Measurements from ENCODE around the gene ERGIC2.
"Not testable (repeated sequence)": the region's sequence is repeated elsewhere in the genome, so short reads cannot be mapped to it uniquely, and the experiment has no call there.

ERGIC2 gene

DNA sequence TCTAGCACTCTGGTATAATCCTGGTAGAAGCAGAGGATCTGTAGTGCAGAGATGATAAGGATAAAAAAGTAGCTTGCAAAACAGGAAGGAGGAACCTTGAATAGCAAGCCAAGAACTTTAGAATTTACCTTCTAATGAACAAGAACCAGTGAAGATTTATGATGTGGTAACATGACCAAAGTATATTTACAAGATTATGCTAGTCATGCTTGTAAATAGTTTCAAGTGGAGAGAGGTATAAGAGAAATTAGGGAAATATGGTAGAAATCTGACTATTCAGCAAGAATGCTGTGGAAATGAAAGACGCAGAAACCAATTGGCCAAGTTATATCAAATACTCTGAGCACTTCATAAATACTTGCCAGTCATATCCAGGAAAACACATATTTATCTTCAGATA, 47.8 kb downstream of the ERGIC2 start:
- no peak for ATAC-seq
- no peaks in the 10 kb centered on the region for H3K27me3 Mint-ChIP-seq

DNA sequence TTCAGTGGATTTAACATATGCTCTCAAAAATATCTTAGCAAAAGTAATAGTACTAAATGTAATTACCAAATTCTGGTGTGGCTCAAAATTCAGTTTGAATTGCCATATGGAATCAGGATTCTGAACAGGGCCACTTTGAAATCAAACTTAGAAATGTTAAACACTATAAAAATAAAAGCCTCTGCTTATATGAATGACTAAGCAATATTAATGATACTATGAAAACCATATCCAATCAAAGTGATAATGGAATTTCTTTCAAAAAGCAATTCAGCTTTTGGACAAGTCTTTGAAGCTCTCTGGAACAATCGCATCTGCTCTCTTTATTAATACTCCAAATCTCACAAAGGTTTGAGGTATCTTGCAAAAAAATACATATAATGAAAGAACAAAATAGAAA, 51.6 kb downstream of the ERGIC2 start:
- no peak overlapping the region for H3K27ac Mint-ChIP-seq
- H3K27me3 Mint-ChIP-seq: no peaks in the 10 kb centered on the region
- no peak overlapping the region for H3K4me3 Mint-ChIP-seq
- peaks cover 35% of the 10 kb centered on the region for H3K36me3 Mint-ChIP-seq
- no peaks in the 10 kb centered on the region for H3K4me1 Mint-ChIP-seq
- no peaks in the 10 kb centered on the region for H3K9me3 Mint-ChIP-seq
- no peak for ATAC-seq

More for the DNA sequence above, 47.8 kb downstream of the ERGIC2 start:
- Mint-ChIP-seq H3K36me3 (peaks cover 18% of the 10 kb centered on the region), H3K4me1 (no peaks in the 10 kb centered on the region), H3K27ac (no peak overlapping the region), H3K9me3 (no peaks in the 10 kb centered on the region), H3K4me3 (no peak overlapping the region)

DNA sequence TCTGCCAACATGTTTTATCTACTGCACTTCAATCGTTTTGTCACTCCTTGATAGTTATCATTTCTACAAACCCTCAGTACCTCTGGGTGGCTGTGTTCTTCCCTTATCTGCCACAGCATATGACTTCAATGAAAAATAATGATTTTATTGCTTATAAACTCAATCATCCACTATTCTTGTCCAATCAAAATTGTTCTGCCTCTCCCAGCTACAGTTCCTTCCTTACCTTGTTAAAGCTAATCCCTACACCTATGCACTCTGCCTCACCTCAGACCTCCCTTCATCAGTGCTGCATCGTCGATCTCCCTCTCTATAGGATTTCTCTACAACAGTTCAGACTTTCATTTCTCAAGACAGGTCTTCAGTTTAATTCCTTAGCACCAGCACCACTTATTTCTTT, 58.8 kb downstream of the ERGIC2 start:
- ATAC-seq: no peak
- Mint-ChIP-seq H3K27ac (no peak overlapping the region), H3K9me3 (peaks cover 2% of the 10 kb centered on the region), H3K27me3 (no peaks in the 10 kb centered on the region), H3K4me1 (peaks cover 11% of the 10 kb centered on the region), H3K36me3 (peaks cover 42% of the 10 kb centered on the region), H3K4me3 (no peak overlapping the region)

DNA sequence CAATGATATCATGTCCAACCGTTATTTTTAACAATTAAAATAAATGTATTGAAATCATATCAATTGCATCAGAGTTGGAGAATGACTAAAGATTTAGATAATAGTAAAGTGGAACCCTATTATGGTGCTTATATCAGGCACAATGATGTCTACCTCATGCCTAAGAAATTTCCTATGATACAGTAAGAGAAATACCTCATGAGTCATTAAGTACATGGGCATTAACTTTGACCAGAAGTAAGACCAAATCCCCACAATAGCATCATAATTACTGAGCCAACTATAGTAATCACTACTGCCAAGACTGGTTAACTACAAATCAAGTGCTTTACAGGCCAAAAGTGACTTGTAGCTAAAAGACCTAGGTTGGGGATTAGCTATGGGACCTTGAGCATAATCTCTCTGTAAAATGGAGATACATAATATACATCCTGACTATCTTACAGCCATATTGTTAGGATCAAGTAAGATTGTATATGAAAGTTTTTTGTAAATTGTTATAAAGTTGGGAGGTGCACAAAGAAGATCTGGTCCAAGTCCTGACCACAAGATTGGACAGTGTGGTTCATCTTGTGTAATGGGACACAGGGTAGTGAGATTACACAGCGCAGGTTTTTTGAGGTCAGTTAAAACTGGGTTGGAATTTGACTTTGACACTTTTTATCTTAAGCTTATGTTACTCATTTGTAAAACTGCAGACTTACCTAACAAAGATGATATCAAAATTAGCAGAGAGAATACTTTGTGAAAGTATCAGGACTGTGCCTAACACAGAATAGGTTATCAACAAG, 60.5 kb downstream of the ERGIC2 start:
- Mint-ChIP-seq H3K9me3 (peaks cover 2% of the 10 kb centered on the region), H3K27me3 (no peaks in the 10 kb centered on the region), H3K4me3 (no peak overlapping the region), H3K4me1 (peaks cover 11% of the 10 kb centered on the region), H3K27ac (no peak overlapping the region), H3K36me3 (peaks cover 30% of the 10 kb centered on the region)
- no peak for ATAC-seq

DNA sequence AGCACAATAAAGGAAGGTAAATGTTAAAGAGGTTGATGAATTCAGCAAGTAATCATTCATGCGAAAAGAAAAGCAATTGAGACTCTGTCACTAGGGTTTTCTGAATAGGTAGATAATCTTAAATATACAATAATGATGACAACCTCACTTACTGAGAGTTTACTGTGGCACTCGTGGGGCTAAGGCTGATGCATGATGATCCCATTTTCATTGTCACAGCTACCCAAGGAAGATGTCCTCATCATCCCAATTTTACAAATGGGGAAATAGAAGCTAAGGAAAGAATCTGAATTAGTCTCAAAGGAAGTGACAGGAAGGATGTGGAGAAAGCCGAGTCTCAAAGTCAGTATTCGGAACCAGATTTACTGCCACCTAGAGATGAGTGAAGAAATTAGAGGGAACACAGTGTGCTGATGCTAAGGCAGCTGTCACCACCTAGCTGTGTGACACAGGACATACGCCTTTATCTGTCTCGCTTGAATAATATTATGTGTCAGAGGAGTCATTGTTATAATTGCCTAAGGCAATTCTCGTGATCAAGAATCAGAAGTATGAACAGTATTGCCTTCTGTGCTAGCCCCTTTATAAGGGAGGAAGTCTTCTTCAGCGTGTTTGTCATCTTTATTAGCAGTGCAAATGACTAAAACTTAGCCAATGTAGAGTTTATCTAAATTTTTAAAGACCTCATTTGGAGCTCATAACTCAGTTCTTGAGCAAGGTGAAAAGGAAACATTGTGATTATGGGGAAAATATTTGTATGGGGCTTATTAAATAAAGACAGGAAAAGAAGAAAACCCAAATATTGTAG, 63.2 kb downstream of the ERGIC2 start:
- H3K4me3 Mint-ChIP-seq: no peak overlapping the region
- peaks cover 11% of the 10 kb centered on the region for H3K4me1 Mint-ChIP-seq
- H3K36me3 Mint-ChIP-seq: peaks cover 14% of the 10 kb centered on the region
- H3K9me3 Mint-ChIP-seq: no peaks in the 10 kb centered on the region
- peak; percentile 90 for ATAC-seq
- H3K27ac Mint-ChIP-seq: no peak overlapping the region
- H3K27me3 Mint-ChIP-seq: no peaks in the 10 kb centered on the region

DNA sequence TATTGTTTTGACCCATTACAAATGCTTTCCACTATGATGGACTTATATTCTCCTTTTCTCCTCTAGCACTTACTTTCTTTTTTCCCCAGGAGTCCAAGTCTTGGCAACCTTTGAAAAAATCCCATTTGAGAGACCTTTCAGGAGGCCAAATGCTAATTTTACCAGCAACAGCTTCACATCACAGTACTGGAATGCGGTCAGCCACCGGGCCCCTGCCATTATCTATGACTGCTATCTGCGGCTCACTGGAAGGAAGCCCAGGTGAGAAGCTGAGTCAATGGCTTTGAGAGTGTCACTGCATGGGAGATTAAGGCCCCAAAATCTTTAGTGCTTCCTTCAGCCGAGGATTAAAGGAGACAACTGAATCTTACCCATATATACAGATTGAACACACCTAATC, 64.2 kb downstream of the ERGIC2 start:
- H3K9me3 Mint-ChIP-seq: no peaks in the 10 kb centered on the region
- H3K4me1 Mint-ChIP-seq: peaks cover 11% of the 10 kb centered on the region
- H3K4me3 Mint-ChIP-seq: no peak overlapping the region
- H3K27ac Mint-ChIP-seq: no peak overlapping the region
- H3K36me3 Mint-ChIP-seq: peaks cover 5% of the 10 kb centered on the region
- no peak for ATAC-seq
- no peaks in the 10 kb centered on the region for H3K27me3 Mint-ChIP-seq

DNA sequence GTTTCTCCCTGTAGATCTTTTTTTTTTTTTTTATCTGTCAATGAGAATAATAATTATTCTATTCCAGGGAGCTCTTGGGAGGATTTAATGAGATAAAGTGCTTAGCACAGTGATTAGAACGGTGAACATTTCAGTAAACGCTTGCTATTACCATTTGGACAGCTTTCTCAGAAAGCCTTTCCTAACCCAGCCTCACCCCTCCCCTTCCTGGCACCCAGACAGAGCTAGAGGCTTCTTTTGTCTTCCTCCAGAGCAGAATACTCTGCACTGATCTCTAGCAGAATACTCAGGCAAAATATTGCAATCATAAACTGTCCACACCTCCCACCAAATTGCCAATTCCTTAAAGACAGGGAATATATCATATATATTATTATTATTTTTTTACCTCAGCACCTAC, 66.6 kb downstream of the ERGIC2 start:
- H3K27ac Mint-ChIP-seq: no peak overlapping the region
- H3K4me3 Mint-ChIP-seq: no peak overlapping the region
- no peaks in the 10 kb centered on the region for H3K27me3 Mint-ChIP-seq
- no peak for ATAC-seq
- H3K4me1 Mint-ChIP-seq: peaks cover 11% of the 10 kb centered on the region
- peaks cover 5% of the 10 kb centered on the region for H3K36me3 Mint-ChIP-seq
- no peaks in the 10 kb centered on the region for H3K9me3 Mint-ChIP-seq

DNA sequence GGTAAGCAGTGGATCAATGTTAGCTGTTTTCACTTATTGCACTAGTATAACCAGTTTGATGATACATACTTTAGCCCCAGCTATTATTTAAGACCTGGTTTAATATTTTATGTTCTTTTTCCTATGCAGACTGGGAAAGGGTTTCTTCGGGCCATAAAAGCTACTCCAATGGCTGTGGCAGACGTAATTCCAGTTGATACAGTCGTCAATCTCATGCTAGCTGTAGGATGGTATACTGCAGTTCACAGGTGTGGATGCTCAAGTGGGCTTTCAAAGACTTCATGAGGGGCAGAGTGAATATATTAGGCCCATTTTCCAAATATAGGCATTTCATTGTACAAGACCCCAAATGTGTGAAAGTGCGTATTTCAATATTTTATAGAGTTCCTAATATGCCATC, 70.1 kb downstream of the ERGIC2 start:
- Mint-ChIP-seq H3K9me3 (no peaks in the 10 kb centered on the region), H3K4me1 (no peaks in the 10 kb centered on the region), H3K27me3 (no peaks in the 10 kb centered on the region)

DNA sequence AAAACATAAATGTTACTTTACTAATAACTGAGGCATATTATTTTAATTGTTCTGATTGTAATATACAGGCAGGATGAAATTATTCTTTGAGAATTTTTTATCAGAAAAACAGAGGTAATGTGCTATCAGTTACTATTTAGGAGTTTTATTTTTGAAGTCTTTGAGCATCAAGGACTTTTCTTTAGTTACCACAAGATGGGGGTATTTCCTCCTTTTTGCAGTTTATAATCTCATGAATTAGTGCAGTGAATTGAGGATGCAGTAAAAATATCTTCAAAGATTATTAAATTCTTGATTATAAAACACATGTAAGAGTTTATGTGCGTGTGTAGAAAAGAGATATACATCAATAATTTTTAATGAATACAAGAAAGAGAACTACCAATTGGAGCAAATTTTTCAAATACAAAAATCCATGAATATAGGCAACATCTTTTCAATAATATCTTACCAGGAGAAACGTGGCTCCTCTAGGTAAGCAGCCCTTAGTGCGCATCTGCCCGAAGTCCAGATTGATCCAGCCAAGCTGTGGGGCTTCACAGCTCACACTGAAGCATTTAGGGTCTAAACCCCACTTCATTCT, 71.6 kb downstream of the ERGIC2 start:
- Mint-ChIP-seq H3K4me1 (no peaks in the 10 kb centered on the region), H3K9me3 (no peaks in the 10 kb centered on the region), H3K4me3 (no peak overlapping the region), H3K27me3 (no peaks in the 10 kb centered on the region), H3K27ac (no peak overlapping the region), H3K36me3 (peaks cover 5% of the 10 kb centered on the region)
- no peak for ATAC-seq

More for the DNA sequence above, 70.1 kb downstream of the ERGIC2 start:
- Mint-ChIP-seq H3K36me3 (peaks cover 5% of the 10 kb centered on the region), H3K27ac (no peak overlapping the region), H3K4me3 (no peak overlapping the region)
- ATAC-seq: no peak

DNA sequence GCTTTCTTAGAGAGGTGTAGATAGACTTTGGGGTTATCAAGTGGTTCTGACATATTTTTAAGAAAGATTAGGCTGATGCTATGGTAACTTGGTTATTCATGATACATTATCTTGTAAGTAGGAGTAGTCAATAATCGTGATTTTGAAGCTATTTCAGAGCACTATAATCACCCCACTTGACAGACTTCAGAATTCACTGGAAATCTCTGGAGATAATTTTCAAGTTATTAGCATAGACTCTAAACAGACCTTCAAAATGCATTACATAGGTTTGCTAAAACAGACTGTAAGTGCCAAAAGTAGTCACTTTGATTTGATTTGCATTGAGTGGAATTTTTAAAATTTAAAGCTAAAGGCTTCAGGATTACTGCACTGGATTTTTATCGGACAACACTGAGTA, 74.3 kb downstream of the ERGIC2 start:
- Mint-ChIP-seq H3K4me1 (no peaks in the 10 kb centered on the region), H3K36me3 (no peaks in the 10 kb centered on the region), H3K27me3 (no peaks in the 10 kb centered on the region), H3K4me3 (no peak overlapping the region), H3K9me3 (no peaks in the 10 kb centered on the region), H3K27ac (no peak overlapping the region)
- ATAC-seq: no peak

DNA sequence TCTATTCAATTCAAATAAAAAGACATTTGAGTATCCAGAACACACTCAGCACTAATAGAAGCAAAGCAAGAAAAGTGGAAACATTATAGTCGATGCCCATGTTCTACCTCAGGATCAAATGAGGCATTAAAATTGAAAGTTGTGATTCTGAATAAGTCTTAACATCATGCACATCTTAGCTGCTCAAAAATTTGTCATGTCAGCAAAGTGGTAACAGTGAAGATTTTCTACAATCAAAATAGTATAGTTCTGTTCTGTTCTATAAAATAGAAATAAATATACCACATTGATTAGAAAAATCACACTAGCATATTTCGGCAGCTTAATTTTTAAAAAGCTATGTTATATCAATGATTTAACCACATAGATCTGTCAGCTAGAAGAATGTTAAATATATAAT, 74.7 kb downstream of the ERGIC2 start:
- Mint-ChIP-seq H3K4me3 (no peak overlapping the region), H3K36me3 (no peaks in the 10 kb centered on the region), H3K4me1 (no peaks in the 10 kb centered on the region), H3K27me3 (no peaks in the 10 kb centered on the region), H3K9me3 (no peaks in the 10 kb centered on the region), H3K27ac (no peak overlapping the region)
- no peak for ATAC-seq

DNA sequence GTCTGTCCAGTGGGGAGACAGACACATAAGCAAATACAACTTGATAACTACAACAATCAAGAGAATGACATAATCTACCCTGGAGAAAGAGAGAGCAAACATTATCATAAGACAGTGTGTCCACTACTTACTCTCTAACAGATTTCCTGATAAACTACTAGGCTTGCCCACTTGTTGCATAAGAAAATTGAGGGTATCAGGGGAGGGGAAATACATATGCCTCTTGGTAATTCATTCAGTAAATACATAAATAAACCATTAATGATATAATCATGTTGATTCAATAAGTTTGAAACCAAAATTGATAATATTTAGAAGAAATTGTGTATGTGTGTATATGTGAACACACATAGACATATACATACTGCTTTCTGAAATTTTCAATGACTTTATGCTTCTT, 76.6 kb downstream of the ERGIC2 start:
- Mint-ChIP-seq H3K36me3 (no peaks in the 10 kb centered on the region), H3K27ac (no peak overlapping the region), H3K9me3 (no peaks in the 10 kb centered on the region), H3K27me3 (no peaks in the 10 kb centered on the region), H3K4me3 (no peak overlapping the region), H3K4me1 (peaks cover 6% of the 10 kb centered on the region)
- no peak for ATAC-seq

DNA sequence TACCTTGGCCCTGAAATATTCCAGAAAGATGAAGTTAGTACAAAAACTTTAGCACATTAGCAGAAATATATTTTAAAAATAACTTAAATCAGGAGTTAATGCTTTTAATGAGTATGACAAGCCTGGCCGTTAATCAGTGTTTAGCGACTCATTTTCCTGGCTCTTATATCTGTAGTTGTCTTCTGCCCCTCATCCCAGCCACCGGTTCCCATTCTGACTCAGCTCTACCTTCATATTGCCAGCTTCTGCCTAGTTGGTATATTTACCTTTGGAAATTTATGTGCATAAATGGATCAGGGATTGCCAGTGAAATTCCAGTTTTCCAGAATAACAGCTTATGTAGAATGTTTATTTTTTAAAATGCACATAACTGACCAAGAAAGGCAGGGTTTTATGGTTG, 79.9 kb downstream of the ERGIC2 start:
- H3K27ac Mint-ChIP-seq: no peak overlapping the region
- no peaks in the 10 kb centered on the region for H3K36me3 Mint-ChIP-seq
- peaks cover 6% of the 10 kb centered on the region for H3K4me1 Mint-ChIP-seq
- ATAC-seq: no peak
- H3K9me3 Mint-ChIP-seq: no peaks in the 10 kb centered on the region
- no peaks in the 10 kb centered on the region for H3K27me3 Mint-ChIP-seq
- H3K4me3 Mint-ChIP-seq: no peak overlapping the region

DNA sequence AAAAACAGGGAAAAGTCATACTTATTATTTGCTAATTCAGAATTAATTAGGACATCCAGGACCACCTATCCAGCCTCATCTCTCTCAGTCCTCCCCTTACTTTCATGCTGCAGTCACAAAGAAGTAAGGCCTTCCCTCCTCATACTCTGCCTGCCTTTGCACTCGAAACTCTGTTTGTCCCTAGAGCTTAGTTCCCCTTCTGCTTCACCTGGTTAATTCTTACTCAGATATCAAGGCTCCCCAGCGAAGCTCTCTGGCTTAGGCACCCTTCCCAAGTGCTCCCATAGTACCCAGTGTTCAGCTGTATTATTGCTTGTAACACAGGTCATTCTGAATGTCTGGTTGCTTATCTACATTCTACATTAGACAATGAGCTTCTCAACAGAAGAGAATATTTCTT, 81.3 kb downstream of the ERGIC2 start:
- no peaks in the 10 kb centered on the region for H3K27me3 Mint-ChIP-seq
- H3K27ac Mint-ChIP-seq: no peak overlapping the region
- no peak overlapping the region for H3K4me3 Mint-ChIP-seq
- no peaks in the 10 kb centered on the region for H3K9me3 Mint-ChIP-seq
- no peaks in the 10 kb centered on the region for H3K36me3 Mint-ChIP-seq
- peak; percentile 58 for ATAC-seq
- H3K4me1 Mint-ChIP-seq: peaks cover 6% of the 10 kb centered on the region

DNA sequence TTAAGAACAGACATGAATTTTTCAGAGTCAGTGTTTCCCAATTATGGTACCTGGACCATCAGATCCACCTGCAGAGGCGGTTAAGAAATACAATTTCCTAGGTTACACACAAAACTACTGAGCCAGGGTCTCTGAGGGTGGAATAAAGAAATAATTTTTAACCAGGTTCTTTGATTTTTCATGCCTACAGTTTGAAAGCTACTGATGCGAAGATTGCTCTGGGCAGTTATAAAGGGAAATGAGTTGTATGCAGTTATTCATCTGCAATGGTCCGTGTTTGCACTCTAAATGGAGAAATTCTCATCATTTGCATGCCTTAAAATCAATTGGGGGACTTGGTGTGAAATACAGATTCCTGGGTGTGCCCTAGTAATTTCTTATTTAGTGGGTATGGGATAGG, 89.7 kb downstream of the ERGIC2 start:
- Mint-ChIP-seq H3K36me3 (peaks cover 8% of the 10 kb centered on the region), H3K4me1 (no peaks in the 10 kb centered on the region), H3K4me3 (no peak overlapping the region), H3K27me3 (no peaks in the 10 kb centered on the region), H3K27ac (no peak overlapping the region), H3K9me3 (peaks cover 5% of the 10 kb centered on the region)
- no peak for ATAC-seq

DNA sequence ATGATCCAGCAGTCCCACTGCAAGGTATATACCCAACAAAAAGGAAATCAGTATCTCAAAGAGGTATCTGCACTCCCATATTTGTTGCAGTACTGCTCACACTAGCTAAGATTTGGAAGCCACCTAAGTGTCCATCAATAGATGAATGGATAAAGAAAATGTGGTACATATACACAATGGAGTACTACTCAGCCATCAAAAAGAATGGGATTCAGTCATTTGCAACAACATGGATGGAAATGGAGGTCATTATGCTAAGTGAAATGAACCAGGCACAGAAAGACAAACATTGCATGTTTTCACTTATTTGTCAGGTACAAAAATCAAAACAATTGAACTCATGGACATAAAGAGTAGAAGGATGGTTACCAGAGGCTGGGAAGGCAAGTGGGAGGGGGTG, 90.5 kb downstream of the ERGIC2 start:
- not testable (repeated sequence) for H3K4me1 Mint-ChIP-seq, H3K27ac Mint-ChIP-seq, H3K36me3 Mint-ChIP-seq

More for the DNA sequence above, 90.5 kb downstream of the ERGIC2 start:
- H3K27me3 Mint-ChIP-seq, H3K9me3 Mint-ChIP-seq, H3K4me3 Mint-ChIP-seq, ATAC-seq: not testable (repeated sequence)

Data from stimulated activated memory B cell treated with anti-CD40 and anti-IgM and Interleukin-4, amounts not matched to agents 10 μg/mL and 1 μg/mL and 100 μg/mL, for 72 hours (primary cell).